ENCODE data around the gene PSMB2.

PSMB2 gene

GRCh38 chr1:35557611-35558373 lies 83.5 kb downstream of the PSMB2 start, which contains the start of gene NCDN:
Gene NCDN, plus strand, starts transcription at chr1:35557799. Its CDS starts 392 bp downstream, at chr1:35558191.
- DNase-seq, result peak in 50 of 51 donors; percentile 80 to 100 (median 95)

DNA sequence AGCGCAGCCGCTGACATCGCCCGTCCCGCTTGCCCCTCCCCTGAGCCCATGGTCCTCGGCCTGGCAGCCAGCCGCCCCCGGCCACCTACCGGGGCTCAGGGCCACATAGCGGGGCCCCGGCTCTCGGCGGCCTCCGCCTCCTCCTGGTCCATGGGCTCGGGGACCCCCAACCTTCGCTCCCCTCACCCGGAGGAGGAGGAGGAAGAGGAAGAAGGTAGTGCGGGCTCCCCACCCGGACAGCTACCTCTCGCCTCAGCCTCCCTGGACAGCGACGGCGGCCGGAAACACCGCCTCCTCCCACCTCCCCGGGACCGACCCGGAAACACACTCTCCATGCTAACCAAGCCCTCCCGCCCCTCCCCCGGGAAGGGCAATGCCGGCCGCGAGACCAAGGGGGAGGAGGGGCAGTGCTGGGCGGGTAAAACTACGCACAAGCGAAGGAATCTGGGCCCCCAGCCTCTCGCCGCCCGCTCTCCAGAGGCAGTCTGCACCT lies 84.2 kb downstream of the PSMB2 start, which contains the start of gene KIAA0319L:
TSS of gene KIAA0319L (minus strand) at position 286 of the 493 bp plus-strand sequence. CDS start 2,912 bp downstream, outside the sequence.
- DNase-seq, result peak; percentile 80 to 100 (median 94)

DNA sequence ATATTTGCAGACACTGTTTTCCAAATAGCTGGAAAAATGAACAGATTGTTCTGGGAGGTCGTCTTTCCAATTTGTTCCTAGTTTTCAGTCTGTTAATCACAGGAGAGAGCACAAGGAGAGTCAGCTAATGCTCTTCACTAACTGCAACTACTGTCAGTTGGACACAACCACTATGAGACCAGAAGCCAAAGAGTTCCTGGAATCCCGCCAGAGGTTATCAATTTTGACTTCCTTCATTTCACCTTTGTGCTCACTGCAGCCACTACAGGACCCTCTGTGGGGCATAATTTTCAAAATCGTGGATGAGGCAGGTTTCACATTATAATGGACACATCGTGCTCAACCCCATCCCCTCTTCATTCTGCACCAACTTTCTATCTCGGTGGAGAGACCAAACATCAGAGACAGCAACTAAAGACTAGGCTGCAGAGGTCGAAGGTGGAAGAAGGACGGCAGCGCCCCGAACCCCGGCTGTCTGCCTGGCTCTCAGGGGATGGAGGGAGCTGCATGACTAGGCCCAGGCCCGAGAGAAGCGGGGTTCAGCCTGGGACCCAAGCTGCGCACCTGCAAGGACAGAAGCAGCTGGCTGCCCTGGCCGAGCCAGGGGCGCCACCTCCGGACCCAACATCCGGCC lies 84.7 kb downstream of the PSMB2 start:
- DNase-seq, result no peak

GRCh38 chr1:35555601-35556477 lies 85.5 kb downstream of the PSMB2 start:
- DNase-seq, result peak in 1 of 51 donors; percentile 37

DNA sequence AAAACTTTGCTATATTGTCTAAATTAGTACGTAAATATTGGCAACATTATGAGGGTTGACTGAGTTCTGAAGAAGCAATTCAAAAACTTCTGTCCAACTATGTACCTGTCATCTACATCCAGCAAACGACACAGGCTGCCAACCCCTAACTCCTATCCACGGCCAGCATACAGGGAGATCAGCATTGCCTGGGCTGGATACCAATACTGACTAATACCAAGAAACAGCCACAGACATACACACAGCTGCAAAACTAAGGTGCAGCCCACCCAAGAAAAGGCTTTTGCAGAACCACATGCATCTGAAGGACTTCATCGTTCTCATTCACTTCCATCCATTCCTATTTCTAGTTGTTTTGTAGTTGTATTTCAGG lies 86.1 kb downstream of the PSMB2 start:
- no peak for DNase-seq

DNA sequence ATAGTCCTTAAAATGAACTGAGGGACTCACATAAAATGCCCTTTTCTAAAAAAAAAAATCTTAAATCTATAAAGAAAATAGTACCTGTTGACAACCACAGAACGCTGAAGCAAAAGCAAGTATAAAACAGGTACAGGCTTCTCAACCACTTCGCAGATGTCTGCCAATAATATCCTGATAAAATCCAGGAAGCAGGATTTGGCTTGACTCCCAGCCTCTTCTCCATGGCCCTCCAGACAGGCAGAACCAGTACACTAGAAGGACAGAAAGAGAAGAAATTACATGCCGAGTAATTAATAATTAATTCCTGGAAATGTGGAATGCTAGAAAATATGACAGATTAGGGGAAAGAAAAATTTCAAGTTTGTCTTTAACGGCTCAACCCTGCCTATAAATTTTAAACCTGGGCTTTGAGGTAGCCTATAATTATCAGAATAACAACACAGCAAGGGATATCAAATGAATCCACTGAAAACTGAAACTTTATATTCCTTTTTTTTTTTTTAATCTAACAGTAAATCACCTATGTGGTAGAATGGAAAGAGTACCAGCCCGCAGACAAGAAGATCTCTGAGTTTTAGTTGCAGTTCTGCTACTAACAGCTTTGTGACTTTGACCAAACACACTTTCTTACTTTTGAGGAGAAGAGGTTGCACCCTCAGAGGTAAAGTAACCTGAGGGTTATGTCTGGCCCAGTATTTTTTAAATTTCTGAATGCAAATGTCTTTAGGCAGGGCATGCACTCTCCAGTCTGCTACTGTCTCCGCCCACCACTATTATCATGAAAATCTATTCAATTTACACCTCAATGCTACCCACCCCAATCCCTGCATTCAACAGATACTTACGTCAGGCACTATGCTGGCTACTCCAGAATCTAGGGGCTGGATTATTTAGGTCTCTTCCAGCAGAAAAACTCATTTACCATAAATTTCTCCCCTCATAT lies 86.8 kb downstream of the PSMB2 start:
- no peak for DNase-seq

DNA sequence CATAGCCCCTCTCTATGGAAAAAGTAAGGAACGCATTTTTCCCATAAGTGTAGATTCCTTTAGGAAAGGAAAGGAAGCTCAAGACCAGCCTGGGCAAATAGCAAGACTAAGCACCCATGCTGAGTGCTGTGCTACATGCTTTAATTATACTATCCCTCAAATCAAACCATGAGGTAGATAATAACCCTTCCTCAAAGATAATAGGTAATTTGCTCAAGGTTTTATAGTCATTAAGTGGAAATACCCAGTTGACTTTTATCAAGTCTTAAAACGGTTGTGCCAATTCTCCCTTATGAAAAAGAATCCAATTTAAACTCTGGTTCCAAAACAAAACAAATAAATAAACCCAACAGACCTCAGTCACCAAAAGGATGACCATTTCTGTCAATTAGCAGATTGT lies 87.5 kb downstream of the PSMB2 start:
- DNase-seq, result no peak

Measured in hypothalamus (tissue), 51 donors.